Neuronal stem cell (in vitro differentiated cells): ENCODE results near the gene TSPAN8. TPM values are rescaled to one million over a fixed set of nuclear protein-coding genes. Genes with fewer than 3 reads are reported as not detected.

Experiments
- DNase-seq: peaks from one replicate; pipeline ENCODE4 v3.0.0-alpha.2; 2013; ENCODE audit warnings: low spot score
- H2AFZ ChIP-seq: one replicate; pipeline ENCODE4 v1.6.1; 2013; ENCODE audit warnings: mild to moderate bottlenecking, low read length, inconsistent platforms
- H2AK5ac ChIP-seq: 2 replicates; pipeline ENCODE4 v1.6.1; 2013; ENCODE audit warnings: low read depth, mild to moderate bottlenecking, inconsistent platforms, low read length, moderate library complexity, mixed read lengths
- H2BK120ac ChIP-seq: 2 replicates; pipeline ENCODE4 v1.6.1; 2013; ENCODE audit warnings: low read depth, mild to moderate bottlenecking, inconsistent platforms, low read length, moderate library complexity, mixed read lengths
- H2BK12ac ChIP-seq: one replicate; pipeline ENCODE4 v1.6.1; 2013; ENCODE audit warnings: low read length, inconsistent platforms
- H2BK15ac ChIP-seq: 2 replicates; pipeline ENCODE4 v1.6.1; 2013; ENCODE audit warnings: mild to moderate bottlenecking, low read length, inconsistent platforms, mixed read lengths
- H2BK5ac ChIP-seq: one replicate; pipeline ENCODE4 v1.6.1; 2013; ENCODE audit warnings: inconsistent platforms, mild to moderate bottlenecking, low read length, moderate library complexity
- H3K14ac ChIP-seq: one replicate; pipeline ENCODE4 v1.6.1; 2013; ENCODE audit warnings: low read length, inconsistent platforms
- H3K18ac ChIP-seq: 2 replicates; pipeline ENCODE4 v1.6.1; 2013; ENCODE audit warnings: low read length, inconsistent platforms
- H3K23ac ChIP-seq: 2 replicates; pipeline ENCODE4 v1.6.1; 2013; ENCODE audit warnings: low read depth, mild to moderate bottlenecking, mixed read lengths, low read length, inconsistent platforms; ENCODE audit not compliant: poor library complexity
- H3K27ac ChIP-seq: replicated peaks from 3 replicates; pipeline ENCODE4 v1.5.1; 2013; ENCODE audit warnings: low read length, inconsistent platforms
- H3K27me3 ChIP-seq, 3 experiments: 2 replicates each; pipeline ENCODE4 v1.6.1; 2013; ENCODE audit warnings: low read length in 3 of 3, mild to moderate bottlenecking in 2 of 3, inconsistent platforms in 1 of 3, low read depth in 1 of 3, mixed read lengths in 1 of 3, moderate library complexity in 1 of 3; ENCODE audit not compliant: control insufficient read depth in 3 of 3, insufficient read depth in 3 of 3
- H3K36me3 ChIP-seq, 2 donors: replicated peaks in 1 of 2; 2 replicates each; pipeline ENCODE4 v1.6.1; 2013; ENCODE audit warnings: low read length in 2 of 2; ENCODE audit not compliant: control insufficient read depth in 2 of 2, insufficient read depth in 2 of 2
- H3K4ac ChIP-seq: 2 replicates; pipeline ENCODE4 v1.6.1; 2013; ENCODE audit warnings: inconsistent platforms, mild to moderate bottlenecking, low read length, moderate library complexity
- H3K4me1 ChIP-seq, 2 donors: 1 replicate in 1 of 2; 2 replicates in 1 of 2; pipeline ENCODE4 v1.6.1; 2013; ENCODE audit warnings: low read length in 2 of 2, low read depth in 1 of 2; ENCODE audit not compliant: control insufficient read depth in 2 of 2, insufficient read depth in 1 of 2
- H3K4me2 ChIP-seq: one replicate; pipeline ENCODE4 v1.6.1; 2013; ENCODE audit warnings: mild to moderate bottlenecking, low read length, inconsistent platforms; ENCODE audit not compliant: insufficient read depth, poor library complexity, severe bottlenecking
- H3K4me3 ChIP-seq, 2 donors: 2 replicates each; pipeline ENCODE4 v1.5.1; 2013; ENCODE audit warnings: low read length in 2 of 2, mild to moderate bottlenecking in 2 of 2, inconsistent platforms in 1 of 2, moderate library complexity in 1 of 2
- H3K79me1 ChIP-seq: one replicate; pipeline ENCODE4 v1.6.1; 2013; ENCODE audit warnings: low read depth, mild to moderate bottlenecking, inconsistent platforms, low read length, moderate library complexity
- H3K9ac ChIP-seq: one replicate; pipeline ENCODE4 v1.6.1; 2013; ENCODE audit warnings: mild to moderate bottlenecking, low read depth, low read length, inconsistent platforms; ENCODE audit not compliant: poor library complexity
- H3K9me3 ChIP-seq, 2 donors: replicated peaks in 1 of 2; 2 replicates each; pipeline versions ENCODE3 to v1.6.1; 2013; ENCODE audit warnings: low read length in 2 of 2, mild to moderate bottlenecking in 2 of 2, inconsistent platforms in 1 of 2, low read depth in 1 of 2, mixed read lengths in 1 of 2, moderate library complexity in 1 of 2; ENCODE audit not compliant: control insufficient read depth in 2 of 2, insufficient read depth in 1 of 2
- H4K8ac ChIP-seq: one replicate; pipeline ENCODE4 v1.6.1; 2013; ENCODE audit warnings: low read depth, mild to moderate bottlenecking, inconsistent platforms, low read length, moderate library complexity
- H4K91ac ChIP-seq: one replicate; pipeline ENCODE4 v1.6.1; 2013; ENCODE audit warnings: low read length, low read depth, mild to moderate bottlenecking, inconsistent platforms; ENCODE audit not compliant: poor library complexity
- WGBS, 2 donors: extraction: QIAGEN DNeasy Blood & Tissue Kit; methylation state at CpG; one replicate each; pipeline ENCODE4 v1.1.7; 2013; ENCODE audit warnings: missing lambda C conversion rate in 2 of 2, mixed read lengths in 1 of 2; ENCODE audit not compliant: insufficient read length in 2 of 2, insufficient replicate concordance in 1 of 2; ENCODE audit errors: extremely low coverage in 2 of 2; 5-methylcytosine and 5-hydroxymethylcytosine counted together
- polyA plus RNA-seq, 2 experiments: library from polyadenylated mRNA; stranded (reverse); fragments of 200-250 nt; gene quantifications; one replicate each; pipeline ENCODE4 v1.2.3, GENCODE V29; 2013

The TSPAN8 gene
- polyA plus RNA-seq (2013, experiment 1 of 2) = not detected
- not detected for polyA plus RNA-seq (2013, experiment 2 of 2)

GRCh38 chr12:71157601-71158233 lies at the start of gene TSPAN8:
TSS of gene TSPAN8 (minus strand) at chr12:71157999. CDS start at chr12:71157678, 321 bp downstream.
- Histone ChIP-seq H3K27me3 (no peaks in the 10 kb centered on the region), H2AK5ac (no peak within 1 kb of the TSS), H2AFZ (no peak within 1 kb of the TSS), H3K79me1 (no peaks in the 10 kb centered on the region), H3K4me3 (no peak within 1 kb of the TSS), H3K9me3 (no peaks in the 10 kb centered on the region), H3K14ac (no peak within 1 kb of the TSS), H3K4me2 (no peak within 1 kb of the TSS), H2BK120ac (no peak within 1 kb of the TSS), H2BK5ac (no peak within 1 kb of the TSS), H3K9ac (no peak within 1 kb of the TSS), H3K36me3 (no peaks in the 10 kb centered on the region), H3K18ac (no peak within 1 kb of the TSS), H4K8ac (no peak within 1 kb of the TSS), H2BK12ac (no peak within 1 kb of the TSS), H3K4me1 (peaks cover 0 to 2% of the 10 kb centered on the region in 2 donors), H2BK15ac (no peak within 1 kb of the TSS), H3K4ac (no peak within 1 kb of the TSS), H3K27ac (no peak within 1 kb of the TSS), H3K23ac (no peak within 1 kb of the TSS), H4K91ac (no peak within 1 kb of the TSS)
- no peak for DNase-seq
- no CpG with 5 or more reads among the region's 7 CpGs for WGBS, 2 donors

- no peak overlapping the region for H2BK5ac ChIP-seq
- no peaks in the 10 kb centered on the region for H3K9me3 ChIP-seq
- no peak overlapping the region for H3K4me2 ChIP-seq
- H3K27ac ChIP-seq = no peak overlapping the region
- H3K4ac ChIP-seq = no peak overlapping the region
- no peaks in the 10 kb centered on the region for H3K79me1 ChIP-seq
- H3K36me3 ChIP-seq = no peaks in the 10 kb centered on the region
- H3K4me1 ChIP-seq = no peaks in the 10 kb centered on the region
- no peak overlapping the region for H2AFZ ChIP-seq
- H3K23ac ChIP-seq = no peak overlapping the region
- WGBS, 2 donors = no CpG with 5 or more reads among the region's 1 CpG
- H3K14ac ChIP-seq = no peak overlapping the region
- H4K91ac ChIP-seq = no peak overlapping the region
- no peak for DNase-seq
- H2AK5ac ChIP-seq = no peak overlapping the region
- H4K8ac ChIP-seq = no peak overlapping the region
- H3K9ac ChIP-seq = no peak overlapping the region
- no peaks in the 10 kb centered on the region for H3K27me3 ChIP-seq
- H2BK120ac ChIP-seq = no peak overlapping the region
- no peak overlapping the region for H3K18ac ChIP-seq
- H3K4me3 ChIP-seq = no peak overlapping the region
- H2BK12ac ChIP-seq = no peak overlapping the region
- H2BK15ac ChIP-seq = no peak overlapping the region
These were observed 43.4 kb upstream of the TSPAN8 start for GRCh38 chr12:71201136-71201679.

- DNase-seq = no peak
- H4K8ac ChIP-seq = no peak overlapping the region
These were observed 42.9 kb upstream of the TSPAN8 start for GRCh38 chr12:71200706-71201105.

GRCh38 chr12:71197460-71197859 lies 39.7 kb upstream of the TSPAN8 start:
- Histone ChIP-seq H2AFZ (no peak overlapping the region), H3K18ac (no peak overlapping the region), H3K4ac (no peak overlapping the region), H3K9me3 (no peaks in the 10 kb centered on the region), H3K36me3 (no peaks in the 10 kb centered on the region), H4K91ac (no peak overlapping the region), H3K4me3 (no peak overlapping the region), H3K9ac (no peak overlapping the region), H3K23ac (no peak overlapping the region), H3K4me1 (no peaks in the 10 kb centered on the region), H2BK15ac (no peak overlapping the region), H3K27me3 (no peaks in the 10 kb centered on the region), H2BK120ac (no peak overlapping the region), H2BK12ac (no peak overlapping the region), H2BK5ac (no peak overlapping the region), H3K27ac (no peak overlapping the region), H3K14ac (no peak overlapping the region), H3K4me2 (no peak overlapping the region), H4K8ac (no peak overlapping the region), H3K79me1 (no peaks in the 10 kb centered on the region), H2AK5ac (no peak overlapping the region)
- no peak for DNase-seq

More at GRCh38 chr12:71200706-71201105, 42.9 kb upstream of the TSPAN8 start:
- Histone ChIP-seq H2BK5ac (no peak overlapping the region), H3K36me3 (no peaks in the 10 kb centered on the region), H3K14ac (no peak overlapping the region), H3K4ac (no peak overlapping the region), H3K23ac (no peak overlapping the region), H4K91ac (no peak overlapping the region), H3K18ac (no peak overlapping the region), H3K27ac (no peak overlapping the region), H3K4me1 (no peaks in the 10 kb centered on the region), H2BK15ac (no peak overlapping the region), H2AK5ac (no peak overlapping the region), H2BK120ac (no peak overlapping the region), H3K4me3 (no peak overlapping the region), H3K27me3 (no peaks in the 10 kb centered on the region), H3K9ac (no peak overlapping the region), H3K9me3 (no peaks in the 10 kb centered on the region), H3K79me1 (no peaks in the 10 kb centered on the region), H2BK12ac (no peak overlapping the region), H3K4me2 (no peak overlapping the region), H2AFZ (no peak overlapping the region)
- WGBS, 2 donors = no CpG with 5 or more reads among the region's 2 CpGs
